ENCODE measurements around the gene ENPP3. TPM values are rescaled to one million over a fixed set of nuclear protein-coding genes. Genes with fewer than 3 reads are reported as not detected.

ENPP3 gene
- polyA plus RNA-seq, 1 donor from 2014 or later, result 0.50 TPM

DNA sequence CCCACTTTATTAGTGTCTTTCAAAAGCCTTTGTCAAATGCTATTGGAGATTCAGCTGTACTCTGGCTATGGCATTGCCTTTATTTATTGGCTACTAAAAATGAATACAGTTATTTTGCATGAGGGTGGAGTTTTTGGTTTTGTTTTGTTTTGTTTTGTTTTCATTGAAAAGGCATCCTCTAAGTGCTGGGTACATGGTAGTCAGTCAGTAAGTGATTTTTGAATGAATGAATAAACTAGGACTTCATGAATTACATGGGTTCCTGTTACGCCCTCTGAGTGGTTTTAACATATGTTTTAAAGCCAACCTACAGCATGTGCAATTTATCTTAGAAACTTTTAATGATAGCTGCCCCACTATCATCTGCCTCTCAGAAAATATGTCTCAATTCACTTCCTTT, 131.9 kb downstream of the ENPP3 start:
- TF ChIP-seq TAF1 (IDR thresholded peaks at IDR 0.05; ENCODE audit: low read depth), result no peak
- TF ChIP-seq, protein P1, sequence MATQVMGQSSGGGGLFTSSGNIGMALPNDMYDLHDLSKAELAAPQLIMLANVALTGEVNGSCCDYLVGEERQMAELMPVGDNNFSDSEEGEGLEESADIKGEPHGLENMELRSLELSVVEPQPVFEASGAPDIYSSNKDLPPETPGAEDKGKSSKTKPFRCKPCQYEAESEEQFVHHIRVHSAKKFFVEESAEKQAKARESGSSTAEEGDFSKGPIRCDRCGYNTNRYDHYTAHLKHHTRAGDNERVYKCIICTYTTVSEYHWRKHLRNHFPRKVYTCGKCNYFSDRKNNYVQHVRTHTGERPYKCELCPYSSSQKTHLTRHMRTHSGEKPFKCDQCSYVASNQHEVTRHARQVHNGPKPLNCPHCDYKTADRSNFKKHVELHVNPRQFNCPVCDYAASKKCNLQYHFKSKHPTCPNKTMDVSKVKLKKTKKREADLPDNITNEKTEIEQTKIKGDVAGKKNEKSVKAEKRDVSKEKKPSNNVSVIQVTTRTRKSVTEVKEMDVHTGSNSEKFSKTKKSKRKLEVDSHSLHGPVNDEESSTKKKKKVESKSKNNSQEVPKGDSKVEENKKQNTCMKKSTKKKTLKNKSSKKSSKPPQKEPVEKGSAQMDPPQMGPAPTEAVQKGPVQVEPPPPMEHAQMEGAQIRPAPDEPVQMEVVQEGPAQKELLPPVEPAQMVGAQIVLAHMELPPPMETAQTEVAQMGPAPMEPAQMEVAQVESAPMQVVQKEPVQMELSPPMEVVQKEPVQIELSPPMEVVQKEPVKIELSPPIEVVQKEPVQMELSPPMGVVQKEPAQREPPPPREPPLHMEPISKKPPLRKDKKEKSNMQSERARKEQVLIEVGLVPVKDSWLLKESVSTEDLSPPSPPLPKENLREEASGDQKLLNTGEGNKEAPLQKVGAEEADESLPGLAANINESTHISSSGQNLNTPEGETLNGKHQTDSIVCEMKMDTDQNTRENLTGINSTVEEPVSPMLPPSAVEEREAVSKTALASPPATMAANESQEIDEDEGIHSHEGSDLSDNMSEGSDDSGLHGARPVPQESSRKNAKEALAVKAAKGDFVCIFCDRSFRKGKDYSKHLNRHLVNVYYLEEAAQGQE (IDR thresholded peaks at IDR 0.05; ENCODE audit: borderline replicate concordance), result no peak
- TF ChIP-seq EZH2 (IDR thresholded peaks at IDR 0.05; ENCODE audit: borderline replicate concordance, insufficient read depth, low read length, poor library complexity, severe bottlenecking), result no peak
- TF ChIP-seq SMC3 (conservative IDR thresholded peaks at IDR 0.05; ENCODE audit: poor library complexity), result no peak
- no peak for TF ChIP-seq RAD21 (conservative IDR thresholded peaks at IDR 0.05)
- TF ChIP-seq MXI1 (conservative IDR thresholded peaks at IDR 0.05; ENCODE audit: poor library complexity, severe bottlenecking), result no peak
- no peak for TF ChIP-seq EP300 (conservative IDR thresholded peaks at IDR 0.05; ENCODE audit: poor library complexity, severe bottlenecking)
- no peak overlapping the region for H3K4me2 ChIP-seq (ENCODE audit: low read length)

DNA sequence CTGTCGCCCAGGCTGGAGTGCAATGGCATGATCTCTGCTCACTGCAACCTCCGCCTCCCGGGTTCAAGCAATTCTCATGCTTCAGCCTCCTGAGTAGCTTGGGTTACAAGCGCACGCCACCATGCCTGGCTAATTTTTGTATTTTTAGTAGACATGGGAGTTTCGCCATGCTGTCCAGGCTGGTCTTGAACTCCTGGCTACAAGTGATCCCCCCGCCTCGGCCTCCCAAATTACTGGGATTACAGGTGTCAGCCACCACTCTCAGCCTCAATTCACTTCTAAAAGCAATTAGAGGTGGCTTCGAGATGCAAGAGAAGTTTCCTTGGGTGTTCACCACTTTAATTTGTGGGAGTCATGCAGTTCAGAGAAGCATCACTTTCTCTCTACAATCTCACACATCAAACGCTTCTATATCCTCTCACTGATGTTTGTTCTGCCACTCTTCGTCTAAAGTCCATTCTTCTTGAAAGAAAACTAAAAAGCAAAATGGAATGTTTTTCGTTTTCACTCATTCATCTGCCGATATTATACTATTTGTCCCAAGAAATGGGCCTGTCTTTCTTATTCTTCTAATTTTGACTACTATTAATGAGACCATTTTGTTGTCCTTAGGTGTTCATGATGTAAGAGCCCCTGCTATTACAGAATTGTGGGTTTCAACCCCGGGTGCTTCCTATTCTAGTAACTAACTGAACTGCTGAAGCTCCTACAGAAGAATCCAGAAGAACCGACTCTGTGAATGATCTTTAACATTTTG, 132.5 kb downstream of the ENPP3 start:
- Histone ChIP-seq H3F3A (ENCODE audit: insufficient read depth, low read length, poor library complexity, severe bottlenecking) (no peaks in the 10 kb centered on the region), H3K4me2 (ENCODE audit: low read length) (no peak overlapping the region), H2AFZ (ENCODE audit: low read depth, low read length) (no peak overlapping the region), H3K79me2 (replicated peaks; ENCODE audit: insufficient read depth, low read length) (no peaks in the 10 kb centered on the region), H3K27ac (ENCODE audit: low read length) (no peak overlapping the region), H3K27me3 (ENCODE audit: insufficient read depth, low read depth, low read length) (no peaks in the 10 kb centered on the region), H3K36me3 (ENCODE audit: insufficient read depth, low read length) (no peaks in the 10 kb centered on the region), H3K4me3 (ENCODE audit: low read length) (no peak overlapping the region), H3K9me2 (ENCODE audit: insufficient read depth, low read length) (no peaks in the 10 kb centered on the region), H3K9ac (ENCODE audit: low read length) (no peak overlapping the region), H3K9me3 (ENCODE audit: low read length) (no peaks in the 10 kb centered on the region), H4K20me1 (ENCODE audit: insufficient read depth) (no peaks in the 10 kb centered on the region)
- TF ChIP-seq EZH2 (IDR thresholded peaks at IDR 0.05; ENCODE audit: borderline replicate concordance, insufficient read depth, low read length, poor library complexity, severe bottlenecking), result no peak
- TF ChIP-seq RAD21 (conservative IDR thresholded peaks at IDR 0.05), result no peak
- TF ChIP-seq, protein P2, sequence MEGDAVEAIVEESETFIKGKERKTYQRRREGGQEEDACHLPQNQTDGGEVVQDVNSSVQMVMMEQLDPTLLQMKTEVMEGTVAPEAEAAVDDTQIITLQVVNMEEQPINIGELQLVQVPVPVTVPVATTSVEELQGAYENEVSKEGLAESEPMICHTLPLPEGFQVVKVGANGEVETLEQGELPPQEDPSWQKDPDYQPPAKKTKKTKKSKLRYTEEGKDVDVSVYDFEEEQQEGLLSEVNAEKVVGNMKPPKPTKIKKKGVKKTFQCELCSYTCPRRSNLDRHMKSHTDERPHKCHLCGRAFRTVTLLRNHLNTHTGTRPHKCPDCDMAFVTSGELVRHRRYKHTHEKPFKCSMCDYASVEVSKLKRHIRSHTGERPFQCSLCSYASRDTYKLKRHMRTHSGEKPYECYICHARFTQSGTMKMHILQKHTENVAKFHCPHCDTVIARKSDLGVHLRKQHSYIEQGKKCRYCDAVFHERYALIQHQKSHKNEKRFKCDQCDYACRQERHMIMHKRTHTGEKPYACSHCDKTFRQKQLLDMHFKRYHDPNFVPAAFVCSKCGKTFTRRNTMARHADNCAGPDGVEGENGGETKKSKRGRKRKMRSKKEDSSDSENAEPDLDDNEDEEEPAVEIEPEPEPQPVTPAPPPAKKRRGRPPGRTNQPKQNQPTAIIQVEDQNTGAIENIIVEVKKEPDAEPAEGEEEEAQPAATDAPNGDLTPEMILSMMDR (IDR thresholded peaks at IDR 0.05; ENCODE audit: poor library complexity, severe bottlenecking), result no peak
- no peak for TF ChIP-seq EP300 (conservative IDR thresholded peaks at IDR 0.05; ENCODE audit: poor library complexity, severe bottlenecking)
- TF ChIP-seq TAF1 (IDR thresholded peaks at IDR 0.05; ENCODE audit: low read depth), result no peak
- TF ChIP-seq POLR2AphosphoS5 (IDR thresholded peaks at IDR 0.05), result no peak
- TF ChIP-seq, protein P1 (IDR thresholded peaks at IDR 0.05; ENCODE audit: borderline replicate concordance), result no peak
- no peak for TF ChIP-seq SMC3 (conservative IDR thresholded peaks at IDR 0.05; ENCODE audit: poor library complexity)
- TF ChIP-seq MXI1 (conservative IDR thresholded peaks at IDR 0.05; ENCODE audit: poor library complexity, severe bottlenecking), result no peak

More for the DNA sequence above, 131.9 kb downstream of the ENPP3 start:
- no peak overlapping the region for H3K4me3 ChIP-seq (ENCODE audit: low read length)
- H3K9ac ChIP-seq (ENCODE audit: low read length), result no peak overlapping the region
- no peaks in the 10 kb centered on the region for H3K9me3 ChIP-seq (ENCODE audit: low read length)
- no peak overlapping the region for H2AFZ ChIP-seq (ENCODE audit: low read depth, low read length)
- no peaks in the 10 kb centered on the region for H3K9me2 ChIP-seq (ENCODE audit: insufficient read depth, low read length)
- H3F3A ChIP-seq (ENCODE audit: insufficient read depth, low read length, poor library complexity, severe bottlenecking), result no peaks in the 10 kb centered on the region
- H3K27ac ChIP-seq (ENCODE audit: low read length), result no peak overlapping the region
- no peaks in the 10 kb centered on the region for H3K27me3 ChIP-seq (ENCODE audit: insufficient read depth, low read depth, low read length)
- H3K79me2 ChIP-seq (replicated peaks; ENCODE audit: insufficient read depth, low read length), result no peaks in the 10 kb centered on the region
- H4K20me1 ChIP-seq (ENCODE audit: insufficient read depth), result no peaks in the 10 kb centered on the region
- H3K36me3 ChIP-seq (ENCODE audit: insufficient read depth, low read length), result no peaks in the 10 kb centered on the region
